GM12874 (cell line): ENCODE data around the gene METTL8.

Source experiments
- CTCF ChIP-seq: IDR thresholded peaks from 2 replicates; pipeline ENCODE4 v1.5.1; 2011; ENCODE audit warnings: low read depth, mild to moderate bottlenecking, control low read depth, low read length, moderate library complexity; ENCODE audit not compliant: insufficient read depth

Gene METTL8

DNA sequence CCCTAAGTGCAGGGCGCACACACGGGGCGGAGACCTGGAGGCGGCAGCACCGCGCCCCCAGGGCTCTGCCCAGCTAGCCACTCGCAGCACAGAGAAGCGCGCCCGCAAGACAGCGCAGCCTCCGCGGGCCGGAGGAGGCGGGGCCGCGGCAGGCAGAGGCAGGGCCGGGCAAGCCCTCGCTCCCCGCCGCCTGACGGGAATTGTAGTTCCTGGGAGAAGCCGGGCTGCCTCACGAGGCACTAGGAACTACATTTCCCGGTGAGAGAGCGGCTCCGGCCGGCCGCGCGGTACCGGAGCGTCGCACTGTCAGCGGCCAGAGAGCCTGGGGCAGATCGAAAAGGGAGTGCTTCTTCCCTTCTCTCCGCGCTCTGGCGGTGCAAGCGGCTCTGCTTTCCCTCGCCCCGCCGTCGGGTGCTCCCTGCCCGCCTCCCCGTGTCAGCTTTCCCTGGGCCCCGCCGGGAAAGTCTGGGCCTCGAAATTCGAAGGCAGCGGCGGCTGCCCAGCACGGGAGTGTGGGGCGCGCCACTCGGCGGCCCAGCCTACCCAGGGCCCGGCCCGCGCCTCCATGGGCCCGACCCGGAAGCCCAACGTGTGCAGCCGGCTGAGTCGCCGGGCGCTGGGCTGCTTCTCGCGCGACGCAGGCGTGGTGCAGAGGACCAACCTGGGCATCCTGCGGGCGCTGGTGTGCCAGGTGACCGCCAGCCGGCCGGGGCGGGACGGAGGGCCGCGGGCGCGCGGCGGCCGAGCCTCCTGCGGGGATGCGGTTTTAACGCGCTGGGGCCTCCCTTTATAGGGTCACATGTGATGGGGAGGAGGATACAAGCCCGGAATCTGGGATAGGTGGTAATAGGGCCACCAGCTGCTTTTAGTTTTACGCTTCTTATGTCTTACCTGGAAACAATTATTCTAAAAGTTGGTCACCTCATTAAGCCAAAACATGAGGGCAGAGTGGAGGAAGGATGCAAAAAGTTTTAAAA, 511 bp upstream of the METTL8 start, which contains the start of gene DCAF17:
Gene DCAF17, plus strand, starts transcription at position 214 of the 977 bp plus-strand sequence. Its CDS starts 352 bp downstream, at position 566.
- TF ChIP-seq CTCF = no peak

DNA sequence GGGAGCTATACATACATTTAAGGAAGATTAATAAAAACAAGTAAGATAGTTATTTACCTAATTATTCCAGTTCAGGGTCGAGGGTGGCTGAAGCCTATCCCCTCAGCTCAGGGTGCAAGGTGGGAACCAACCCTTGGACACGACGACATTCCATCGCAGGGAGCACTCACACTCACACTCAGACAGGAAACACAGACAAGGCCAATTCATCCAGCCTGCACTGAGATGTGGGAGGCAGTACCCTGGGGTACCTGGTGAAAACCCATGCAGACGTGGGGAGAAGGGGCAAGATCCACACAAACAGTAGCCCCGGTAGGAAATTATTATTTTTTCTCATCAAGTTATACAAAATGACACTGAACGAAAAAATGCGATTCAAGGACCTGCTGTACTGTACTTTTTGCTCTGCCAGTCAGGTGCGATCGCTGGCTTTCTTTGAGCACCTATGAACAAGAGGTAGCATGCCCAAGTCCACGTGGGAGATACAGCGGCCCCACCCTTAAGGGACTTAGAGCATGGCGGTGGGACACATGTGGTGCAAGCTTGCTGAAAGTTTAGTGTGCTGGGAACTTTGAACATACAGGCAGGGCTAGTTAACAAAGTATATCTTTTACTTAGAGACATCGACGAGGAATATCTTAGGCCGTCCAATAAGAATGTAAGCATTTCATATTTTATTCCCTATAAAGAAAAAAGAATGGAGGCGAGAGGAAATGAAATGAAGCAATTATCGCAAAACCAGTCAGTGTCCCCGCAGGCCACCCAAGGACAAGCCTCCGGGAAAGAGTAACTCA, 624 bp downstream of the METTL8 start:
- no peak for TF ChIP-seq CTCF

DNA sequence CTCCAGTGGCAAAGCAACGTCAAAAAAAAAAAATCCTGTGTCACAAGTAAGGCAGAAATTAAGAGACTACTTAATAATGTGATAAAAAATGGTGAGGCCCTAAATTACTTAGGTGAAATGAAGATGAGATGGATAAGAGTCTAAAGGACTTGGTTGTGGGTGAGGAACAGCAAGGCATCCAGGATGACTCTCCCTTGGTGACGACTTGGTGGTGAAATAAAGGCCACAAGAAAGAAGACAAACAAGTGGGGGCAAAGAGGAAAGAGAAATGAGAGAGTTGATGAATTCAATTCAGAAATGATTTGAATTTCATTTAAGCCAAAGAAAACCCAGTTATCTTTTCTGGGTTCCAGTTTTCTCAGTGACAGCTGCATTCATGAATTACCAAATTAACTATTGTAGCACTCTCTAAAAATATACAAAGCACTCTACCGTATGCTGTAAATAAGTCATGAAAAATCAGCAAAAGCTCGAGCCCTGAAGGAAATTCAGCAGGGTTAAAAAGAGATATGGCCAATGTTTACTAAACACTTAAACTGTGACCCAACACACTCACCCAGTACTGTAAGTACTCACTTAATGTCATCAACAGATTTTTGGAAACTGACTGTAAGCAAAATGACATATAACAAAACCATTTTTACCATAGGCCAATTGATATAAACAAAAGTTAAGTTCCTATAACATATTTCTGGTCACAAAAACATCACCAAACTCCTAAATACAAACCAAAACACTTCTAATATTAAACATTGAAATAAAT, 1.4 kb downstream of the METTL8 start:
- no peak for TF ChIP-seq CTCF

- TF ChIP-seq CTCF = no peak
These were observed 2.1 kb downstream of the METTL8 start for GRCh38 chr2:171431677-171432167.

DNA sequence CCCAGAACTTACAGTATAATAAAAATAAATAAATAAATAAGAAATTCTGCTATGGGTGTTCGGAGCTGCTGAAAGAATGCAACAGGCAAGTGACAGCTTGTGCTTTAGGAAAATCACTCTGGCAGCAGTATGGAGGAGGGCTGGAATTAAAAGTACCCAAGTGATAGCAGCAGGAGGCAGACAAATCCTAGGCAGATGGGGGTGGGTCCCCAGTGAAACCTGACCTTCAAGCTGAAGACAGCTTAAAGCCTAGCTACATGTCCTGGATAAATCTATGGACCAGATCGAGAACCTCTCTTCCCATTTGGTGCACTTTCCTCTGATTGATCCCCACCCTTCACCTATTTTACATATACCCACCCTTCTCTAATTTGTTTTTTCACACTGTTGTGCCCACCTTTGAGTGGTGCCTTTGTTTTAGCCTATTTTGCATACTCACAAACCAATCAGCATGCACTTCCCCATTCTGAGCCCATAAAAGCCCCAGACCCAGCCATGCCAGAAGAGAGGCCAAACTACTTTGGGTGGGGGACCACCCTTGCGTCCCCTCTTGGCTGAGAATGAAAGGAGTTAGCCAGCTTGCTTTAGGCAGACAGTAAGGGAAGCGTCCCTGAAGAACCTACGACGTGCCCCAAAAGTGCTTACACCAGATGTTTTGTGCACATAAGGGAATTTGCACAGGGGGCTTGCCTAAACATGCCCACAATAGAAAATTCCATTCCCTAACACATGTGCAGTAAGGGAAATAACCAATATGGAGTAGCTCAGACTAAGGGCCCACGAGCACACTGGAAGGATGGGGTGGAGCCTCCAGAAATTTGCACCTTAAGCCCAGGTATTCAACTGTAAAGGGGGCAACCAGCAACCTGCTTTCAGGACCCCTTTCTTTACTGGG, 3.0 kb downstream of the METTL8 start:
- TF ChIP-seq CTCF = no peak

GRCh38 chr2:171420728-171421563, 12.8 kb downstream of the METTL8 start:
- TF ChIP-seq CTCF = no peak
